Lower leg skin (tissue), 4 donors: ENCODE data around the gene TECTA. TPM values are rescaled to one million over a fixed set of nuclear protein-coding genes. Genes with fewer than 3 reads are reported as not detected.

Experiments
- DNase-seq, 2 donors: peaks; one replicate each; pipeline ENCODE4 v3.0.0-alpha.2; 2019; ENCODE audit warnings: low spot score in 2 of 2
- H3K4me3 ChIP-seq: fragments of 200-600 bp; sonication (generic); 2 replicates; pipeline ENCODE4 v1.5.1; 2017; ENCODE audit warnings: mild to moderate bottlenecking, low read depth; ENCODE audit not compliant: poor library complexity, severe bottlenecking
- CTCF ChIP-seq, 3 donors: fragments of 450-650 bp; IDR thresholded peaks; one replicate each; pipeline ENCODE4 v1.5.1; 2016; ENCODE audit warnings: antibody characterized with exemption in 3 of 3, mild to moderate bottlenecking in 3 of 3, moderate library complexity in 2 of 3
- POLR2A ChIP-seq, 2 donors: fragments of 450-650 bp; IDR thresholded peaks; one replicate each; pipeline ENCODE4 v1.6.1; 2016 to 2017; ENCODE audit warnings: antibody characterized with exemption in 2 of 2, mild to moderate bottlenecking in 1 of 2, moderate library complexity in 1 of 2
- WGBS, 2 donors: methylation state at CpG; one replicate each; pipeline ENCODE4 v1.1.5; 2018; 5-methylcytosine and 5-hydroxymethylcytosine counted together
- intact Hi-C: fragments of 100-400 bp; cut with DNase I; formaldehyde crosslinking; loops from one replicate; pipeline ENCODE4 v1.15.0; 2023; ENCODE audit warnings: low total_unique reads
- total RNA-seq, 4 donors: library from RNA; depleted of rRNA; stranded (reverse); fragments of >200 nt; gene quantifications; one replicate each; pipeline ENCODE4 v1.1.0, GENCODE V29; 2016

TECTA gene, protein sequence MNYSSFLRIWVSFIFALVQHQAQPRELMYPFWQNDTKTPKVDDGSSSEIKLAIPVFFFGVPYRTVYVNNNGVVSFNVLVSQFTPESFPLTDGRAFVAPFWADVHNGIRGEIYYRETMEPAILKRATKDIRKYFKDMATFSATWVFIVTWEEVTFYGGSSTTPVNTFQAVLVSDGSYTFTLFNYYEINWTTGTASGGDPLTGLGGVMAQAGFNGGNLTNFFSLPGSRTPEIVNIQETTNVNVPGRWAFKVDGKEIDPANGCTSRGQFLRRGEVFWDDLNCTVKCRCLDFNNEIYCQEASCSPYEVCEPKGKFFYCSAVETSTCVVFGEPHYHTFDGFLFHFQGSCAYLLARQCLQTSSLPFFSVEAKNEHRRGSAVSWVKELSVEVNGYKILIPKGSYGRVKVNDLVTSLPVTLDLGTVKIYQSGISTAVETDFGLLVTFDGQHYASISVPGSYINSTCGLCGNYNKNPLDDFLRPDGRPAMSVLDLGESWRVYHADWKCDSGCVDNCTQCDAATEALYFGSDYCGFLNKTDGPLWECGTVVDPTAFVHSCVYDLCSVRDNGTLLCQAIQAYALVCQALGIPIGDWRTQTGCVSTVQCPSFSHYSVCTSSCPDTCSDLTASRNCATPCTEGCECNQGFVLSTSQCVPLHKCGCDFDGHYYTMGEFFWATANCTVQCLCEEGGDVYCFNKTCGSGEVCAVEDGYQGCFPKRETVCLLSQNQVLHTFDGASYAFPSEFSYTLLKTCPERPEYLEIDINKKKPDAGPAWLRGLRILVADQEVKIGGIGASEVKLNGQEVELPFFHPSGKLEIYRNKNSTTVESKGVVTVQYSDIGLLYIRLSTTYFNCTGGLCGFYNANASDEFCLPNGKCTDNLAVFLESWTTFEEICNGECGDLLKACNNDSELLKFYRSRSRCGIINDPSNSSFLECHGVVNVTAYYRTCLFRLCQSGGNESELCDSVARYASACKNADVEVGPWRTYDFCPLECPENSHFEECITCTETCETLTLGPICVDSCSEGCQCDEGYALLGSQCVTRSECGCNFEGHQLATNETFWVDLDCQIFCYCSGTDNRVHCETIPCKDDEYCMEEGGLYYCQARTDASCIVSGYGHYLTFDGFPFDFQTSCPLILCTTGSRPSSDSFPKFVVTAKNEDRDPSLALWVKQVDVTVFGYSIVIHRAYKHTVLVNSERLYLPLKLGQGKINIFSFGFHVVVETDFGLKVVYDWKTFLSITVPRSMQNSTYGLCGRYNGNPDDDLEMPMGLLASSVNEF (N-terminal part only)
- total RNA-seq: 1 to 10 TPM in 1 of 4 donors, under 1 TPM in 3; 0.08 to 1.2 (median 0.20) TPM

GRCh38 chr11:121100943-121101342 is at the start of gene TECTA:
Gene TECTA (plus strand): TSS chr11:121101243. CDS start chr11:121102666, 1,423 bp downstream.
- 94 to 95% methylated on average over 2 of the region's 2 CpGs for WGBS, 2 donors
- intact Hi-C loops: no loop called here
- DNase-seq: no peak
- H3K4me3 ChIP-seq: no peak within 1 kb of the TSS
- TF ChIP-seq CTCF (IDR thresholded peaks at IDR 0.05) (no peak), POLR2A (IDR thresholded peaks at IDR 0.05) (no peak)

DNA sequence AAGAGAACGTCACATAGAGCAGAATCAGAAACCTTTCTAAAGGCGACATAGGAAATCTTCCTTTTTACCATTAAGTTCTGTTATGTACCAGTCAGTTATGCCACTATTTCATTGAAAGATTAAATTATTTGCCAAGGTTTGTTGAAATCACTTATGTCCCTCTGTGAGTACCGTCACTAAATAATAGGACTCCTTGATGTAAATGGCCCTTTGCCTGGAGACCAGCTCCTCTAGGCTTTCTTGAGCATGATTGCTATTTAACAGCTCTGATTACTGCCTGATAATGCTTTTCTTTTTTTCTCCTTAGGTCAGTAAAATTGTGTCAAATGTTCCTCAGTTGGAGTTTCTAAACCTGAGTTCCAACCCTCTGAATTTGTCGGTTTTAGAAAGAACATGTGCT is 47.8 kb upstream of the TECTA start:
- WGBS, 2 donors: 96 to 97% methylated on average over 4 of the region's 4 CpGs
- TF ChIP-seq CTCF (IDR thresholded peaks at IDR 0.05) (no peak), POLR2A (IDR thresholded peaks at IDR 0.05) (no peak)
- intact Hi-C loops: no loop called here
- DNase-seq: no peak
- H3K4me3 ChIP-seq: no peak overlapping the region

DNA sequence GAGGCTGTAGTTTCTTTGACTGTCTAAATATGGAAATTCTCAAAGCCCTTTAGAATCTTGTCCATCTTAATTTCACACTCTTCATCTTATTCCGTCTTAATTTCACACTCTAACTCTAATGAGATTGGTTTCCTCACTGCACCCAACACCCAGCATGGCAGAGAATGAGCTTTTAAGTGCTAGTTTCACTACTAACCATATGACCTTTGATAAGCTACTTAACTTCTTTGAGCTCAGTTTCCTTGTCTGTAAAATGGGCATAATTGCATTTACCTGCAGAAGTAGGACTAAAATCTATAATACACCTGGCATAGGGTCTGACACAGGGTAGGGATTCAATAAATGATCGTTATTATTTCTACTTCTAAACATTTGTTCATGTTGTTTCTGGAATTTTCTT is 46.8 kb upstream of the TECTA start:
- intact Hi-C loops: no loop called here
- TF ChIP-seq POLR2A (IDR thresholded peaks at IDR 0.05): no peak
- TF ChIP-seq CTCF (IDR thresholded peaks at IDR 0.05): no peak
- H3K4me3 ChIP-seq: no peak overlapping the region
- DNase-seq: no peak
- WGBS, 2 donors: 95 to 97% methylated on average over 2 of the region's 2 CpGs

- TF ChIP-seq POLR2A (IDR thresholded peaks at IDR 0.05) (no peak), CTCF (IDR thresholded peaks at IDR 0.05) (no peak)
- DNase-seq: no peak
- no peak overlapping the region for H3K4me3 ChIP-seq
- intact Hi-C loops: no loop called here
- WGBS, 2 donors: 61 to 62% methylated on average over 3 of the region's 3 CpGs
These were observed 46.0 kb upstream of the TECTA start for GRCh38 chr11:121055076-121055475.

DNA sequence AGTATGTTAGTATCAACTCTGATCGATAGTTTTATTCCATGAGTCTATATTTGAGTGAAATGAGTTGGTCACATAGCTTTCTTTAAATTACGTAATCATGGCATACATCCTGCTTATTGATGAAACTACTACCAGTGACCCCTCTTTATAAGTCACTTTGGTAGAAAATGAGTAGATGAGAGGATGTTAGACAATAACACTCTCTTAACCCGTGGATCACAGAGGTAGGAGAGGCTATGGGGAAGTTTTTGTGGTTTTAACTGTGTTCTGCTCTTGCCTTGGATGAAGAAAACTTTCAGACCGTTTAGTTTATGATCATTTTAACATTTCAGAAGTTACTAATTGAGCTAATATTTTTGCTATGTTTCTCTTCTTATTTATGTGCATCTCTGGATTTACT is 43.1 kb upstream of the TECTA start:
- intact Hi-C loops: no loop called here
- TF ChIP-seq POLR2A (IDR thresholded peaks at IDR 0.05) (no peak), CTCF (IDR thresholded peaks at IDR 0.05) (no peak)
- 86 to 88% methylated on average over 4 of the region's 4 CpGs for WGBS, 2 donors

More for the DNA sequence above, 43.1 kb upstream of the TECTA start:
- DNase-seq: no peak
- no peak overlapping the region for H3K4me3 ChIP-seq
